NCI-H510A (cell line): ENCODE results near the gene DDA1.
"Not testable (repeated sequence)": the region's sequence is repeated elsewhere in the genome, so short reads cannot be mapped to it uniquely, and the experiment has no call there.

Experiments used
- DNase-seq: peaks from one replicate; lab custom pipeline; 2025; lab: John Stamatoyannopoulos, UW

DDA1 gene

GRCh38 chr19:17289489-17289888, 19.9 kb upstream of the DDA1 start:
- DNase-seq: peak; percentile 52

- no peak for DNase-seq
Observed at GRCh38 chr19:17292301-17293074, 16.9 kb upstream of the DDA1 start.

GRCh38 chr19:17293605-17294004, 15.8 kb upstream of the DDA1 start:
- no peak for DNase-seq

- no peak for DNase-seq
Observed at GRCh38 chr19:17294051-17294891, 15.1 kb upstream of the DDA1 start.

GRCh38 chr19:17295551-17295950, 13.8 kb upstream of the DDA1 start:
- DNase-seq: not testable (repeated sequence)

GRCh38 chr19:17296273-17296672, 13.1 kb upstream of the DDA1 start:
- no peak for DNase-seq

DNA sequence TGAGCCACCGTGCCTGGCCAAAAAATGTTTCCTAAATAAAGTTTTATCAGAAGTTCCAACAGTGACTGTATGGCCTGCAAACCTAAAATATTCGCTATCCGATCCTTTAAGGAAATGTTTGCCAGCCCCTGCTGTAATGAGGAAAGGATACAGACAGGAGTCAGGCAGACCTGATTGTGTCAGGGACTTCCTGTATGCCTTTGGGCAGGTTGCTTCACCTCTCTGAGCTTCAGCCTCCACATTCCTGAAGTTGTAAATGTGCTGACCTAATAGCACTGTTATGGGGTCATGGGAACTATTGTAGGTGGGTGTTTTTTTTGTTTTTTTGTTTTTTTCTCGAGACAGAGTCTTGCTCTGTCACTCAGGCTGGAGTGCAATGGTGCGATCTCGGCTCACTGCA, 12.4 kb upstream of the DDA1 start:
- DNase-seq: no peak

DNA sequence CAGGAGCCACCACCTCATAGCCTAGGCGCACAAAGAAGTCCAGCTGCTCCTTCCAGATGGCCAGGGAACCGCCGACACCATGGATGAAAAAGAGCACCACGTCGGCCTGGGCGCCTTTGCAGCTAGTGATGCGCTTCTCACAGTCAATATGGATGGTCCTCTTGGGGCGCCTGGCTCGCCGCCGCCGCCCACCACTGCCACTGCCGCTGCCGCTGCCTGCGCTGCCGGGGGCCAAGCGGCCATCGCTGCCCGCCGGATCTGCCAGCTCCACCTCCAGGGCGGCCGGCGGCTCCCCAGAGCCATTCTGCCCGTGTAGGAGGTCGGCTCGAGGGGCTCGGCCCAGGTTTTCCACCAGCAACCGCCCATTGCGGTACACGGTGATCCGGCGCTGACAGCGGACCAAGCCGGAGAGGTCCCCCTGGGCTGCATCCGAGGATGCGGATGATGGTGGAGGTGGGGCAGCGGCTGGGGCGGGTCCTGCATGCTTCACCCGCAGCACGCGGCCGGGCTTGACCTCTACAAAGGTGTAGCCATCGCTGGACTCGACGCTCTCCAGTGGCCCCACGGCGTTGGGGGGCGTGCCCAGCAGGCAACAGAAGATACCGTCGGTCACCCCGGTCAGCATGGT, 8.3 kb upstream of the DDA1 start:
- no peak for DNase-seq

DNA sequence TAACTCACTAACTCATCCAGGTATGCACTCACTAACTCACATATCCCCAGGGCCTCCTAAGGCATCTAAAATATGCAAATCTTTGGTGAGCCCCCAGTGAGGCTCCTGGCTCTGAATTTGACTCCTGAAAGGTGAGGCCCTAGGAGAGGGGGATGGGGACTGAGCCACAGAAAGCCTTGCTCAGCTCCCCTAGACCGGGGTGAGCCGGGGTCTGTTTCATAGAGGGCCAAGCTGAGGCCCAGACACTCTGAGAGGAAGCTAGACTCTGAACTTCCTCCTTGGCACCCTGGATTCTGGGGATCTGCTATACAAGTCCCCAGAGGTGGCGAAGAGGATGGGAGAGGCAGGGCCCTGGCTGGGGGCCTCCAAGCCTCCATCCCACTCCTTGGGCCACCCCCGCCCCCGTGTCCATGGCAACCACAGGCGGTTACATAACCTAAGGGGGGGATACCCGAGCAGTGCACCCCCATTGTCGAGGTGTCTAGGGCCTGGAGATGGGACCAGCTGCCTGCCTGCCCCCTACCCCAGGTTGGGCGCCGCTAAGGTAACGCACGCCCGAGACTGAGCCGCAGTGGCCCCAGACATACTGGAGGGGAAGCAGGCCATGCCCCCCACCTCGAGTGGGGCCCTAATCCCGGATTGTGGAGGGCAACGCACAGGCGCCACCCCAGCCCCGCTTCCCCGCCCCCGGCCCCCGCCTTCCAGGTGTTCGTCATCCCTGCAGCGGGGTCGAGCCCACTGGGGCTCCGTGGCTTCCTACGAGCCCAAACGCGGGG, 6.8 kb upstream of the DDA1 start:
- no peak for DNase-seq

DNA sequence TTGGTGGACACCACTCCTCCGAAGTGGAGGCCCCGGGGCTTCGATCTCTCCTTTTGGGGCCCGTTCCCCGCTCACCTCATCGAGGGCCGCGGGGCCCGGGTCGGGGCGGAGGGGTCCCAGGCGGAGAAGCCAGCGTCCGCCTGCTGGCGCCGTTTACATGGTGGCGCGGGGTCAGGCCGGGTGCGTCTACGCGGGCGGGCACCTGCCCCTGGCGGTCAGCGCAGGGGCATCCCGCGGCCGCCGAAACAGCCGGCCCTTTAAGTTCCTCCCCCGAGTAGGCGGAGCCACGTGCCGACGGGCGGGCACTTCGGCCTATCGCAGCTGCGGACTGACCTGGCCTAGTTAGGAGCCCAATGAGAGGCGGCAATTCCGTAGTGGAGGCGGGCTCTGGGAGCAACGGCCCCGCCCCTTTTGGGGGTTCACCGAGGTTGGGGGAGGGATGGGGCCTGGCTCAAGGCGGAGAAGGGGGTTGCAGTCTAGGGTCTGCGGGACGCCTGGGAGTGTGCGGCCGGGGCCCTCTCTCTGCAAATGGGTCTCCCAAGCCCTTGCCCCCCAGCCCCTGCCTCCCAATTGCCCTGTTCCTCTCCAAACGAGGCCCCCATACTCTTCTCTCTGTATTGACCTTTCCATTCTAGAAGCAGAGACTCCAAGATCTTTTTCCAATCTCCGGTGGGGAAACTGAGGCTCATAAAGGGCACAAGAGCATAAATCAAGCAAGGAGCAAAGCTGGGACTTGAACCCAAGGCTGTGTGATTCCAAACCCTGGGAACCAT, 6.0 kb upstream of the DDA1 start, which contains the start of gene ABHD8:
ABHD8 (minus strand) TSS at position 259 of the 773 bp plus-strand sequence. CDS start 1,809 bp downstream, outside the sequence.
- peak; percentile 91 for DNase-seq

- no peak for DNase-seq
Observed at GRCh38 chr19:17303940-17304267, 5.5 kb upstream of the DDA1 start.

DNA sequence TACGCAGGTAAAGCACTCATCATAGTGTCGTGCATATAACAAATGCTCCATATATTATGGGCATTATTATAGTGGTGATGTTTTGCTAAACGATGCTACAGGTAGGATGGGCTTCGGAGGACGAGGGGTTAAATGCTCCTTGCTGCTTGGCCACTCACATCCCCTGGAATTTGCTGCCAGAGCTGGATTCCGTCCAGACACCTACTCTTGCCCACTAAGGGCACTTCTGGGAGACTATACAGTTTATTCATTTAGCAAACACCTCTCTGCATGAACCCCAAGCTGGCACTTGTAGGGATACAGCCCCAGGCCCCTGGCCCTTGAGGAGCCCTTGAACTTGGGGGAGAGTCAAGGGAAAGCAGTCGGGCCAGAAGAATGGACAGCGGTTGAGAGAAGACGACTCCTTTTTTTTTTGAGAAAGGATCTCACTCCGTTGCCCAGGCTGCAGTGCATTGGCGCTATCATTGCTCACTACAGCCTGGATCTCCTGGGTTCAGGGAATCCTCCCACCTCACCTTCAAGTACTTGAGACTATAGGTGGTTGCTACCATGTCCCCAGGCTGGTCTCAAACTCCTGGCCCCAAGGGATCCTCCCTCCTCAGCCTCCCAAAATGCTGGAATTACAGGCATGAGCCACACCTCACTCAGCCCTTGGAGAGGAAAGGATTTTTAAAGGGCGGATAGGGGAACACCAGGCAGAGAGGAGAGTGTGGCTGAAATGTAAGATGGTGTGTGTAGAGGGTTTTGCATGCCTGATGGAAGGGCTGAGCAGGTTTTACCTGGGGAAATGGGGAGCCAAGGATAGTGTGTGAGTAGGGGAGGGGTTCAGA, 4.8 kb upstream of the DDA1 start:
- DNase-seq: no peak

- DNase-seq: no peak
Observed at GRCh38 chr19:17305216-17305516, 4.2 kb upstream of the DDA1 start.

- DNase-seq: peak; percentile 100
Observed at GRCh38 chr19:17305517-17306284, 3.7 kb upstream of the DDA1 start, which contains the start of gene MRPL34. MRPL34 (plus strand) TSS chr19:17305872; CDS start chr19:17305893, 21 bp downstream.

GRCh38 chr19:17306285-17306714, 3.1 kb upstream of the DDA1 start:
- DNase-seq: no peak

- DNase-seq: no peak
Observed at GRCh38 chr19:17307876-17308377, 1.4 kb upstream of the DDA1 start.

DNA sequence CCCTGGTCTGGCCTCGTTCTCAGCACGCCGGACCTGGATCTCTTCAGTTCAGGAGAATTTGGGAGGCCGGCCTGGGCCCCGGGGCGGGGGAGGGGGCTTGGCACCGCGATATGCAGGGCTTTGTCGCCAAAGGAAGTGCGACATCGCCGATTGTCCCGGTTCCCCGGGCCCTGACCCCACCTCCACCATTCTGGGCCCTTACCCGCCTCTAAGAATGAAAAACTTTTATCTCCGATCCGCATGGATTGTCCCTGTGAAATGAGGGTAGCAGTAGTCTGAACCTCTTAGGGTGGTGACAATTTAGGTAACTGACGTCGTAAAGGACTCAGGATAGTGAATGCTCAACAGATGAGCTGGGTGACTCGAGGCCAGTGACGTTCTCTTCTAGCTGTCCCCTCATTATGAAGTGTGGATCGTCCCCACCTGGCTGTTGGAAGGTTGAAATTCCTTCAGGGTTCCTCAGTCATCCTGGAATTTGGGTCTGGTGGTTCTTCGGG, 650 bp downstream of the DDA1 start:
- no peak for DNase-seq

GRCh38 chr19:17311455-17312188, 2.3 kb downstream of the DDA1 start:
- DNase-seq: no peak
